DMS153 (cell line): Measurements from ENCODE around the gene RAPGEF2.
"Not testable (repeated sequence)": the region's sequence is repeated elsewhere in the genome, so short reads cannot be mapped to it uniquely, and the experiment has no call there.

Source experiments
- DNase-seq: peaks from one replicate; lab custom pipeline; 2025; lab: John Stamatoyannopoulos, UW

Gene RAPGEF2

DNA sequence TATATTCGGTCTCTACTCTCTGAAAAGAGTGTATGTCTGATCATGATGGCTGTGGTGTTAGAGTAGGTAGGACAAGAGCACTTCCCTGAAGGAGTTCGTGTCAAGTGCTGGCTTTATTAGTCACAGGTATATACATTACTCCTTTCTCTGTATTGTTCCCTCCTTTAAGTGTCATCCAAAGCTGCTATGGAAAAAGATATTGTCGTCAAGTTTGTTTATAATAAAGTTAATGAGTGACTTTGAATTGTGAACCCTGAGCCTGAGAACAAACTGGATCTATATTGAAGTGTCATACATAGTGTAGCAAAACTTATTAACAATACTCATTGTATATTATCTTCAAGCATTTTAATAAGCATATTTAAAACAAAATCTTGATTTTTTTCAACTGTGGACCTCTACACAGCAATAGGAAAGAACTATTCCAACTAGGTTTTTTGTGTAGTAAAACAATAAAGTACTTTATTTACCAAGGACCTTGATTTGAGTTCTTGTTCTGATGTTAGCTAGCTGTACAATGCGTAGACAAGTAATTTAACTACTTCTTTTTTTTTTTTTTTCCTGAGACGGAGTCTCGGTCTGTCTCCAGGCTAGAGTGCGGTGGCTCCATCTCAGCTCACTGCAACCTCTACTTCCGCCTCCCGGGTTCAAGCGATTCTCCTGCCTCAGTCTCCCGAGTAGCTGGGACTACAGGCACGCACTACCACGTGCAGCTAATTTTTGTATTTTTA, 177.7 kb downstream of the RAPGEF2 start:
- no peak for DNase-seq

GRCh38 chr4:159281771-159282170, 178.9 kb downstream of the RAPGEF2 start:
- DNase-seq: no peak

- no peak for DNase-seq
Measured at GRCh38 chr4:159282329-159282728, 179.4 kb downstream of the RAPGEF2 start.

- DNase-seq: no peak
Measured at GRCh38 chr4:159282944-159283343, 180.1 kb downstream of the RAPGEF2 start.

GRCh38 chr4:159283696-159284095, 180.8 kb downstream of the RAPGEF2 start:
- no peak for DNase-seq

GRCh38 chr4:159284113-159284512, 181.2 kb downstream of the RAPGEF2 start:
- no peak for DNase-seq

- no peak for DNase-seq
Measured at GRCh38 chr4:159284733-159285132, 181.9 kb downstream of the RAPGEF2 start.

GRCh38 chr4:159287767-159288166, 184.9 kb downstream of the RAPGEF2 start:
- DNase-seq: no peak

- DNase-seq: no peak
Measured at GRCh38 chr4:159289682-159290081, 186.8 kb downstream of the RAPGEF2 start.

DNA sequence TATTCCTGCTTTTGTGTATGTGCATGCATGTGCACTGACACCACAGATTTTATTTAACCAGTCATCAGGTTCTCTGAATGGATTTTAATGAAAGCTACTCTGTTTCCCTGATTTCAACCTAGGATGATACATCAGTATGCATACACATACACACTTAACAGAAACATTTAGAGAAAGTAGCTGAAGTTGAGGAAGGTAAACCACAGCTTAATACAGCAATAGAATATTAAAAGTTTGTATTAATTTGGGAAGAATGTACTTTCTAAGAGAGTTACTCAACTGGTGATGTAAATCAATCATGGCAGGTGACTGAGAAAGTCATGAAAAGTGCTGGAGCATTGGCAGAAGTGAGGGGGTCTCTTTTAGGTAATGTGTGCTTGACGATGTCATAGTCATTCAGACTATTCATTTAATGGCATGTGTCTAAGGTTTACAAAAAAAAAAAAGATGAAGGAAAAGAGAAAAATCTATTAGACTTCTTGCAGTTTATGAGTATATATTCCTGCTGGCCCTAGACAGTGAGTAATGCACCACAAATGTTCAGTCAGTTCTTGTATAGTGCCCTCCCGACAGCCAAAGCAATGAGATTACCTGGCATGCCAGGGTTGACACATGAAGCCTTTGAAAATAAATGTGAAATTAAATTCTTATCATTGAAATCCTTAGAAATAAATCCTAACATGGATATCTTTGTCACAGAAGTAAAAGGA, 187.6 kb downstream of the RAPGEF2 start:
- no peak for DNase-seq

DNA sequence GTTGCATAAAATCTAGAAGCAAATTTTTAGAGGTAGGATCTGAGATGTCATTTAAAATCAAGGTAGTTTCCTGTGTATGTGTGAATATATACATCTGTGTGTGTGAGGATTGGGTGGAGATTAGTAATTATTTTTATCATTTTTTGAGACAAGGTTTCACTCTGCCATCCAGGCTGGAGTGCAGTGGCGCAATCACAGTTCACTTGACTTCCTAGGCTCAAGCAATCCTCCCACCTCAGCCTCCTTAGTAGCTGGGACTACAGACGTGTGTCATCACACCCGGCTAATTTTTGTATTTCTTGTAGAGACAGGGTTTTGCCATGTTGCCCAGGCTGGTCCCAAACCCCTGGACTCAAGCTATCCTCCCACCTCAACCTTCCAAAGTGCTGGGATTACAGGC, 188.3 kb downstream of the RAPGEF2 start:
- DNase-seq: no peak

DNA sequence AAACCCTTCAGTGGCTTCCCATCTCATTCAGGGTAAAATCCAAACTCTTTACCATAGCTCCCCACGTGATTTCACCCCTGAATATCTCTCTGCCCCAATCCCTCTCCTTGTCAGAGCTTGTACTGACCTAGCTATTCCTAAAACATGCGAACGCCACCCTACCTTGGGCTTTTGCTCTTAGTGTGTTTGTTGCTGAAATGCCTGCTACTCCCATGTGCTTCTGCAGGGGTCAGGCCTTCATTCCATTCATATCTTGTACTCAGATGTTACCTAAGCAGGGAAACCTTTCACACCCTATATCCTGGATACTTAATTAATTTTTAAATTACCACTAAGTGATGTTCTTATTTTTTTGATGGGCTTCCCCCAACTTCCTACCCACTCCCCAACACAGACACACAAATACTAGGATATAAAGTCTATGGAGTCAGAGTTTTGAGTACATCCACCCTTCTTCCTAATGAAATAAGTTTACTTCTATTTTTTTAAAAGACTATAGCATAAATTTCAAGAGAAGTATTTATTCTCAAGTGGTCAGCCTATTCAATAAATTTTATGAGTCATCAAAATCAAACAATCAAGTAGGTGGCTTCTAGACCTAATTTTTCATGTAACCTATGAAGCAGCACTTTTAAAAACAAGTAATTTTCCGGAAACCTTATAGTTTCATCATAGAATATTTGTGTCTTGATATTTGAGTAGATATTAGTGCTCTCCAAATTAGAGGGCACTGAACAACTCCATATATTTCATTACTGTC, 189.4 kb downstream of the RAPGEF2 start:
- DNase-seq: no peak

DNA sequence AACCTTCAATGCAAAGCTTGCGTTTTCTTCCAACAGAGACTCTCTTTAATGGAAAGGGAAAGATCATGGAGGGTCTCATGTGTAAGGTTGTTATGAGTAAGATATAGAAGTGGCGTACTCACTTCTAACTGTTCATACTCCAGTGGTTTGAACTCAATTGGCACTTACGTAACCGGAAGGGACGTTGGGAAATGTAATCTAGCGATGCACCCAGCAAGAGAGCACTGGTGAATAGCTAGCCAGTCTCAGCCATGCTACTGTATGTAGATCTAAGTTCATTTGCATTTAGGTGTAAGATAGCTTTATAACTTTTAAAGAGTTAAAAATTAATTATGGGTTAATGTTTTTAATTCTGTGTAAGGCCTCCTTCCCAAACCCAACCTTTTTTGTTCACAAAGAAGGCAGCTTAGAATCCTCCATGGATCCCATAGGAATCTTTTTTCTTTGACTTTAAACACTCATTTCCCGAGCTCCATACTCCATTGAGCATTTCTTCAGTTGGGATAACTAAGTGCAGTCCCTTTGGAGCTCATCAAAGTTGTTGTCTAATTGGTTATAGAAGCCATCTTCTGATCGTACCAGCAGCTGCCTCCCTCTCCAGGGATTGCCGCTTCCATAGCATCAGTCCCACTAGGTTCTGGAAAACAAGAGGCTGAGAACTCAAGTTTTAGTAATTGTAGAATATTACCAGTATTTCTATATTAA, 191.1 kb downstream of the RAPGEF2 start:
- DNase-seq: no peak

DNA sequence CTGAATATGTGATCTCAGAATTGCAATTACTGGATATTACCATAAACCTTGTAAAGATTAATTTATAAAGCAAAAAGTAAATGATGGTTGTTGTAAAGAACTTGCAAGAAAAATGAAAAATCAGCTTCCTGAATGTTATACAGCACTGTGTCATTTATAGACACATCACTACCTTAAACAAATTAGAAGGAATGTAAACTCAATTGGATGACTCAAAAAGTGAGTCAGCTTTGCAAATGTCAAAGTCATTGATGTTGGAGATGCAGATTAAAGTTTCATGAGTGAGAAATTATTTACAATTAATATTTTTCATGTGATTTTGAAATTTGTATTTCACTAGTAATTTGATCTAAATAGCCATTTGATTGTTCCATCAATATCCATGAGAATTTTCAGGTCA, 193.2 kb downstream of the RAPGEF2 start:
- no peak for DNase-seq

DNA sequence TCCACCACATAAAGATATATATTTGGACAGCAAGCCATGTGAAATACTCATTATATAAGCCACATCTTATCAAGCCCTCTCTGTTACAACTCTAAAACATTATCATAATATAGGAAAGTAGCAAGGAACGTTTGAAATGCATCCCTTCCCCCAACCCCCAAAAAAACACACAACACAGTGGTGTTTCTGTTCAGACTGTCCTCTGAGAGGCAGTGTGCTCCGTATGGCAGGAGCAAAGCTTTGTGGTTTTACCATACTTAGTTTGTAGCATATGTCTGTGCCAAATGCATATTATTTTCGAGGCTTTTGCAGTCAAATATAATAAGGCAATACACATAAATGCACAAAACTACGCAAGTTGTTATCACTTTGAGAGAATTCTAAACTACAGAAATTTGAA, 194.2 kb downstream of the RAPGEF2 start:
- DNase-seq: no peak

DNA sequence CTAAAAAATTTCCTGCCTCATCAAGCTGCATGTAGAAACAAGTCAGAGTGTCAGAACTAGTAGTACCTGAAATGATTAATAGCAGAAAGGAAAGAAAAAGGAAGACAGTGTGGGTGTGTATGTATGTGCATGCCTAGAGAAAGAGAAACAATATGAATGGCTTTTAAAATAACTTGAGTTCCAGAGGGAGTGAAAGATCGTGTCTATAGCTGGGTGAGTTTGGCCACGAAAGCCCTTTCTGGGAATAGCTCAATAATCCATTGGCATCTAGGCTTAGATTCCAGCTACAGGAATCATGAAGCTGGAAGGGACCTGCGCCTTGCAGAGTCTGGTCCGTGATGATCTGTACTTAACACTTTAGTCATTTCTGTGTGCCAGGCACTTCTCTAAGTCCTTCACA, 195.6 kb downstream of the RAPGEF2 start:
- no peak for DNase-seq

- DNase-seq: no peak
Measured at GRCh38 chr4:159303435-159303834, 200.6 kb downstream of the RAPGEF2 start.

GRCh38 chr4:159305129-159305528, 202.2 kb downstream of the RAPGEF2 start:
- DNase-seq: no peak

DNA sequence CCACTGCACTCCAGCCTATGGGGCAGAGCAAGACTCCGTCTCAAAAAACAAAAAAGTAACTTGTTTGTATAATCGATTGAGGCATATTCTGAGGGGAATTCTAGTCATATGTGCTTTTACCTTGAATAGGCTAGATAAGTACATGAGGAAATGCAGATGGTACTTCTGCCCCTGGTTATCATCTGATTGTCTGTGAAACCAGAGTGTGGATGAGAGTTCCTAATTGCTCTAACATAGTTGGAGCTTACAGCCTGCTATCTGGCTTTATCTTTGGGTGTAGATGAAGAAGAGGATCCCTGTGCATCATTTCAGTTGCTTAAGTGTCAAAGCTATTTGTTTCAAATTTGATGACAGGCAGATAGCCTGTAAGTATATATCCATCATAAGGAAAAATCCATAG, 205.1 kb downstream of the RAPGEF2 start:
- DNase-seq: no peak

DNA sequence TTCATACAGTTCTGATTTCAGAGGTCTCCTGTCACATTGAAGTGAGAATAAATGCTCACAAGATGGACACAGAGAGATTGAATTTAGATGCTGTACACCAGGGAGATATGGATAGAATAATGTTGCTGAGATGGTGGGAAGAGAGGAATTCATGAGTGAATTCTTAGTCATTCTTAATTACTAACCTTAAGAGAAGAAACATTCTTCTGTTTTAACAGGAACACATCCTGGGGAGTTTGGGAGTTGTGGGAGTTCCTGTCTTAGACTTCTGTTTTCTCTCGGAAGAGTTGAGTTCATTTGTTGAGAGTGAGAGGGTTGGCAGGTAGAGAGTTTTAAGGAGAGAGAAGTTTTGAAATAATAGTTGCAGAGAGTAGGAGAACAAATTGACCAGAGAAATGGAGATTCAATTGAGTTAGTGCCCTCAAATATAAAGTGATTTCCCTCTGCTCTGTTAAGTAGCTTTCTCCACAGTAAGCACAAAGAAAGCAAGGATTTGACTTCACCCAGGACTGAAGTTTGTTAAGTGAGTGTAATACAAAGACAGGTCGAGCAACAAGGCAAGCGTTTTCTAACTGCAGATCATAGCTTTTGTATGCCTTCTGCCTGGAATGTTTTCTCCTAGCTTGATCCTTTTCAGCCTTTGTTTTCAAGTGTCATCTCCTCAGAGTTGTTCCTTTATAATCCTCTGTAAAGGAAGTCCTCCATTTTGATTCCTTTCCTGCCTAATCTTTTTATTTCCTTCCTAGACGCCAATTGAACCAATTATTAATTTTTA, 205.9 kb downstream of the RAPGEF2 start:
- no peak for DNase-seq

- no peak for DNase-seq
Measured at GRCh38 chr4:159312236-159312635, 209.4 kb downstream of the RAPGEF2 start.

DNA sequence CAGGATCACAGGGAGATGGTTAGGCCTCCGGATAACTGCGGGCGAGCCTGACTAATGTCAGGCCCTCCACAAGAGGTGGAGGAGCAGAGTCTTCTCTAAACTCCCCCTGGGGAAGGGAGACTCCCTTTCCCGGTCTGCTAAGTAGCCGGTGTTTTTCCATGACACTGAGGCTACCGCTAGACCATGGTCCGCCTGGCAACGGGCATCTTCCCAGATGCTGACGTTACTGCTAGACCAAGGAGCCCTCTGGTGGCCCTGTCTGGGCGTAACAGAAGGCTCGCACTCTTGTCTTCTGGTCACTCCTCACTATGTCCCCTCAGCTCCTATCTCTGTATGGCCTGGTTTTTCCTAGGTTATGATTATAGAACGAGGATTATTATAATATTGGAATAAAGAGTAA, 213.0 kb downstream of the RAPGEF2 start:
- not testable (repeated sequence) for DNase-seq
